NCI-H1694 (cell line): ENCODE data around the gene SLC16A10.
"Not testable (repeated sequence)": the region's sequence is repeated elsewhere in the genome, so short reads cannot be mapped to it uniquely, and the experiment has no call there.

ENCODE experiments used
- DNase-seq: peaks from one replicate; lab custom pipeline; 2025; lab: John Stamatoyannopoulos, UW

Gene SLC16A10

GRCh38 chr6:111219785-111220184 is 132.5 kb downstream of the SLC16A10 start:
- DNase-seq, result no peak

- no peak for DNase-seq
Measured at GRCh38 chr6:111220383-111221031, 133.2 kb downstream of the SLC16A10 start.

GRCh38 chr6:111221804-111222203 is 134.5 kb downstream of the SLC16A10 start:
- no peak for DNase-seq

- DNase-seq, result no peak
Measured at GRCh38 chr6:111222341-111222740, 135.0 kb downstream of the SLC16A10 start.

GRCh38 chr6:111228094-111228493 is 140.8 kb downstream of the SLC16A10 start:
- no peak for DNase-seq

GRCh38 chr6:111230351-111231089 is 143.2 kb downstream of the SLC16A10 start:
- no peak for DNase-seq

- DNase-seq, result no peak
Measured at GRCh38 chr6:111231090-111231459, 143.8 kb downstream of the SLC16A10 start.

- DNase-seq, result no peak
Measured at GRCh38 chr6:111237852-111238251, 150.5 kb downstream of the SLC16A10 start.

- no peak for DNase-seq
Measured at GRCh38 chr6:111238464-111239119, 151.3 kb downstream of the SLC16A10 start.

- no peak for DNase-seq
Measured at GRCh38 chr6:111239461-111239860, 152.2 kb downstream of the SLC16A10 start.

GRCh38 chr6:111242452-111242851 is 155.1 kb downstream of the SLC16A10 start:
- DNase-seq, result no peak

GRCh38 chr6:111243095-111243494 is 155.8 kb downstream of the SLC16A10 start:
- no peak for DNase-seq

- DNase-seq, result no peak
Measured at GRCh38 chr6:111248789-111249188, 161.5 kb downstream of the SLC16A10 start.

GRCh38 chr6:111250791-111251354 is 163.6 kb downstream of the SLC16A10 start:
- DNase-seq, result no peak

GRCh38 chr6:111252726-111253125 is 165.4 kb downstream of the SLC16A10 start:
- DNase-seq, result no peak

GRCh38 chr6:111254004-111254778 is 166.9 kb downstream of the SLC16A10 start:
- DNase-seq, result no peak

GRCh38 chr6:111254779-111255166 is 167.5 kb downstream of the SLC16A10 start:
- DNase-seq, result no peak

GRCh38 chr6:111255838-111256237 is 168.5 kb downstream of the SLC16A10 start:
- not testable (repeated sequence) for DNase-seq

- DNase-seq, result no peak
Measured at GRCh38 chr6:111256646-111257045, 169.3 kb downstream of the SLC16A10 start.

GRCh38 chr6:111258010-111258409 is 170.7 kb downstream of the SLC16A10 start:
- no peak for DNase-seq

GRCh38 chr6:111258615-111259088 is 171.3 kb downstream of the SLC16A10 start:
- no peak for DNase-seq
